ENCODE data around the gene TADA3.

DNA sequence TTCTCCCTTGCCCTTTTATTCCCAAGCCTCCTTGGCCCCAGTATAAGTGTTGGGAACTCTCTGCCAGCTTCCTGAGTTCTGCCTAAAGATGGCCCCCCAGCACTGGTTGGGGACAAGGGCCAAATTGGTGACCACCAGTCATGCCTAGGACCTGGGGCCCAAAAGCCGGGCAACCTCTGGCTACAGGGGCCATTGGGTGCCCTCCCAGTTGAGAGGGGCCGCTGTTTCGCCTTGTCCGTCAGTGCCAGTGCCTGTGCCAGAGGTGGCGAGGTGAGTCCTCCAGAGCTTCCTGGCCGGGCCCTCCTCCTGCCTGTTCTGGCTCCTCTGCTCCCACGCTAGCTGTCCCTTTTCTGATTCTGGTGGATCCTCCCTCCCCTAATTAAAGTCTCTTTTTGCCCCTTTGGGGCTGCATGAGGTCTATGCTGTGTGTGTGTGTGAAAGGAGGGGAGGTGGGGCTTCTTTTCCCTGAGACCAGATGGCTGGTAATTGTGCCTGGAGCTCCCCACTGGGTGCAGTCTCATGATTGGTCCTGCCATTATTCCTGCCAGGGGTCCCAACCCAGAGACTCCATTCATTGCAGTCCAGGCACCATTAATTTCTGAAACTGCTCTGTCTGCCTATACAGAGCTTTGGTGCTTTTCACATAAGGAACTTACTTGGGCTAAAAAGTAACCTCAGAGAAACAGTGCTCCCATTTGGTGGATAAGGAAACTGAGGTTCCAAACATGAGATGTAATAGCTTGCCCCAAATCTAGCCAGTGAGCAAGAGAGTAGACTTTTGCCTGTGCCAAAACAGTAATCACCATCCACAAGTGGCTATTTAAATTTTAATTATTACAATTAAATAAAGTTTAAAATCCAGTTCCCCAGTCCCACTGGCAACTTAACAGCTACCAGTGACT lies 14.7 kb upstream of the TADA3 start:
- TF ChIP-seq, protein P1, sequence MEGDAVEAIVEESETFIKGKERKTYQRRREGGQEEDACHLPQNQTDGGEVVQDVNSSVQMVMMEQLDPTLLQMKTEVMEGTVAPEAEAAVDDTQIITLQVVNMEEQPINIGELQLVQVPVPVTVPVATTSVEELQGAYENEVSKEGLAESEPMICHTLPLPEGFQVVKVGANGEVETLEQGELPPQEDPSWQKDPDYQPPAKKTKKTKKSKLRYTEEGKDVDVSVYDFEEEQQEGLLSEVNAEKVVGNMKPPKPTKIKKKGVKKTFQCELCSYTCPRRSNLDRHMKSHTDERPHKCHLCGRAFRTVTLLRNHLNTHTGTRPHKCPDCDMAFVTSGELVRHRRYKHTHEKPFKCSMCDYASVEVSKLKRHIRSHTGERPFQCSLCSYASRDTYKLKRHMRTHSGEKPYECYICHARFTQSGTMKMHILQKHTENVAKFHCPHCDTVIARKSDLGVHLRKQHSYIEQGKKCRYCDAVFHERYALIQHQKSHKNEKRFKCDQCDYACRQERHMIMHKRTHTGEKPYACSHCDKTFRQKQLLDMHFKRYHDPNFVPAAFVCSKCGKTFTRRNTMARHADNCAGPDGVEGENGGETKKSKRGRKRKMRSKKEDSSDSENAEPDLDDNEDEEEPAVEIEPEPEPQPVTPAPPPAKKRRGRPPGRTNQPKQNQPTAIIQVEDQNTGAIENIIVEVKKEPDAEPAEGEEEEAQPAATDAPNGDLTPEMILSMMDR (IDR thresholded peaks at IDR 0.05; ENCODE audit: low read length): no peak
- TF ChIP-seq EZH2 (optimal IDR thresholded peaks at IDR 0.05; ENCODE audit: low read depth, low read length) (no peak), EZH2phosphoT487 (IDR thresholded peaks at IDR 0.05; ENCODE audit: low read length) (no peak)

Data from MM.1S (cell line).